PC-3 (cell line): ENCODE results near the gene MSRB2. TPM values are rescaled to one million over a fixed set of nuclear protein-coding genes. Genes with fewer than 3 reads are reported as not detected.

Experiments
- ATAC-seq: fragments of 200-7000 bp; cut with Tn5 transposase; 2 replicates; pipeline ENCODE4 v1.9.1; 2020; ENCODE audit warnings: mild to moderate bottlenecking, moderate library complexity
- BruUV-seq: library from RNA; stranded (reverse); fragments of 400-500 nt; replicated peaks from 2 replicates; lab custom pipeline; 2021; lab: Mats Ljungman, UMichigan
- CTCF ChIA-PET: fragments of 300-600 bp; sonication (Branson Sonifier 250); formaldehyde crosslinking; loops from one replicate; lab custom pipeline; 2022; ENCODE audit warnings: antibody characterized with exemption; lab: Charles Lee
- POLR2A ChIA-PET: fragments of 300-600 bp; sonication (Branson Sonifier 250); formaldehyde crosslinking; loops from one replicate; lab custom pipeline; 2022; ENCODE audit warnings: antibody characterized with exemption; ENCODE audit not compliant: unreplicated experiment; lab: Charles Lee
- DNase-seq: peaks from one replicate; pipeline ENCODE4 v3.0.0-alpha.2; 2015
- H2AFZ ChIP-seq: fragments of 300-600 bp; sonication (generic); 2 replicates; pipeline ENCODE4 v1.6.0; 2016; ENCODE audit warnings: antibody characterized with exemption, low read length
- H3F3A ChIP-seq: fragments of 300-600 bp; sonication (generic); one replicate; pipeline ENCODE4 v1.6.0; 2017; ENCODE audit warnings: antibody characterized with exemption, low read length, control low read depth, mild to moderate bottlenecking; ENCODE audit not compliant: unreplicated experiment
- H3K27ac ChIP-seq: fragments of 300-600 bp; sonication (generic); 2 replicates; pipeline ENCODE4 v1.5.1; 2016; ENCODE audit warnings: mild to moderate bottlenecking, low read length
- H3K27me3 ChIP-seq: fragments of 300-600 bp; sonication (generic); 2 replicates; pipeline ENCODE4 v1.6.1; 2016; ENCODE audit warnings: low read length, mixed read lengths
- H3K36me3 ChIP-seq: fragments of 300-600 bp; sonication (generic); 2 replicates; pipeline ENCODE4 v1.6.1; 2016; ENCODE audit warnings: low read depth, mixed run types, low read length, mixed read lengths
- H3K4me1 ChIP-seq: fragments of 300-600 bp; sonication (generic); 2 replicates; pipeline ENCODE4 v1.5.1; 2016; ENCODE audit warnings: low read length; ENCODE audit not compliant: insufficient read depth
- H3K4me2 ChIP-seq: fragments of 300-600 bp; sonication (generic); 2 replicates; pipeline ENCODE4 v1.6.0; 2016; ENCODE audit warnings: low read length
- H3K4me3 ChIP-seq: fragments of 300-600 bp; sonication (generic); 2 replicates; pipeline ENCODE4 v1.5.1; 2016; ENCODE audit warnings: mild to moderate bottlenecking, low read length, mixed read lengths
- H3K79me2 ChIP-seq: fragments of 300-600 bp; sonication (generic); 2 replicates; pipeline ENCODE4 v1.6.1; 2017; ENCODE audit warnings: low read length, mixed read lengths
- H3K9ac ChIP-seq: fragments of 300-600 bp; sonication (generic); 2 replicates; pipeline ENCODE4 v1.6.0; 2016; ENCODE audit warnings: mild to moderate bottlenecking, low read length
- H3K9me2 ChIP-seq: fragments of 300-600 bp; sonication (generic); replicated peaks from 2 replicates; pipeline ENCODE4 v1.6.1; 2016; ENCODE audit warnings: mixed run types, low read length, mixed read lengths
- H3K9me3 ChIP-seq: fragments of 300-600 bp; sonication (generic); 2 replicates; pipeline ENCODE4 v1.6.1; 2016; ENCODE audit warnings: low read length, mixed read lengths
- H4K20me1 ChIP-seq: fragments of 300-600 bp; sonication (generic); 2 replicates; pipeline ENCODE4 v1.6.1; 2016; ENCODE audit warnings: low read length, mixed read lengths
- EZH2 ChIP-seq: fragments of 300-600 bp; sonication (generic); IDR thresholded peaks from one replicate; pipeline ENCODE4 v1.6.1; 2017; ENCODE audit warnings: antibody characterized with exemption, mild to moderate bottlenecking, low read length; ENCODE audit not compliant: unreplicated experiment
- EZH2phosphoT487 ChIP-seq: fragments of 300-600 bp; sonication (generic); IDR thresholded peaks from 2 replicates; pipeline ENCODE4 v1.6.1; 2018; ENCODE audit warnings: mild to moderate bottlenecking, antibody characterized with exemption, low read length, borderline replicate concordance
- intact Hi-C: fragments of 100-400 bp; cut with micrococcal nuclease; formaldehyde crosslinking; loops from 2 replicates; pipeline ENCODE4 v1.9.0; 2023
- total RNA-seq: library from RNA; depleted of rRNA; stranded (reverse); fragments of >200 nt; gene quantifications from 2 replicates; pipeline ENCODE4 v1.2.3, GENCODE V29; 2014
- TF ChIP-seq, protein P1 (sequence below): fragments of 300-600 bp; sonication (generic); conservative IDR thresholded peaks from 2 replicates; pipeline ENCODE4 v1.5.1; 2017; ENCODE audit warnings: antibody characterized with exemption, low read depth, mild to moderate bottlenecking, low read length

The MSRB2 gene
- total RNA-seq, 1 experiment from 2014 or later = 14.3 TPM

DNA sequence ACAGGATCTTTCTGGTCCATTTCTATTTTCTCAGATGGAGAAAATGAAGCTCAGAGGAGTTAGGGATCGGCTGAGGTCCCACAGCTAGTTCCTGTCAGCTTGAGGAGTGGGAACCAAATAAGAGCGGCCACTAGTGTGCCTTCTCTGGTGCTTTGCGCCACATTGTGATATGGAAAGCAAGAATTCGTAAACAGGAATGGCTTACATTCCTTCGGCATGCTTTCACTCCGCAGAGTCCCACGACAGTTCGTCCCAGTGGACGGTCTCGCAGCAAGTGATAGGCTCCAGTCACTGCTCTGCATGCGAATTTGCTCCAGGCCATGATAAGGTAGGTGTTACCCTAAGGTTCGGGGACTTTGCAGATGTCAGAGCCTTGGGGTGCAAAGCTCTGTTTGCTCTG is 55.2 kb downstream of the MSRB2 start:
- Histone ChIP-seq H2AFZ (no peak overlapping the region), H3F3A (no peaks in the 10 kb centered on the region), H3K4me2 (no peak overlapping the region), H3K79me2 (no peaks in the 10 kb centered on the region), H3K9me2 (no peaks in the 10 kb centered on the region), H3K36me3 (no peaks in the 10 kb centered on the region), H3K27me3 (no peaks in the 10 kb centered on the region), H3K4me3 (no peak overlapping the region), H3K9me3 (no peaks in the 10 kb centered on the region), H4K20me1 (no peaks in the 10 kb centered on the region), H3K27ac (no peak overlapping the region), H3K9ac (no peak overlapping the region), H3K4me1 (no peaks in the 10 kb centered on the region)
- BruUV-seq = no TSS peak
- DNase-seq (no peak), ATAC-seq (no peak)
- ChIA-PET CTCF (no interaction called here), POLR2A (no interaction called here)
- intact Hi-C loops = no loop called here
- TF ChIP-seq EZH2phosphoT487 (no peak), EZH2 (no peak)
- TF ChIP-seq, protein P1, sequence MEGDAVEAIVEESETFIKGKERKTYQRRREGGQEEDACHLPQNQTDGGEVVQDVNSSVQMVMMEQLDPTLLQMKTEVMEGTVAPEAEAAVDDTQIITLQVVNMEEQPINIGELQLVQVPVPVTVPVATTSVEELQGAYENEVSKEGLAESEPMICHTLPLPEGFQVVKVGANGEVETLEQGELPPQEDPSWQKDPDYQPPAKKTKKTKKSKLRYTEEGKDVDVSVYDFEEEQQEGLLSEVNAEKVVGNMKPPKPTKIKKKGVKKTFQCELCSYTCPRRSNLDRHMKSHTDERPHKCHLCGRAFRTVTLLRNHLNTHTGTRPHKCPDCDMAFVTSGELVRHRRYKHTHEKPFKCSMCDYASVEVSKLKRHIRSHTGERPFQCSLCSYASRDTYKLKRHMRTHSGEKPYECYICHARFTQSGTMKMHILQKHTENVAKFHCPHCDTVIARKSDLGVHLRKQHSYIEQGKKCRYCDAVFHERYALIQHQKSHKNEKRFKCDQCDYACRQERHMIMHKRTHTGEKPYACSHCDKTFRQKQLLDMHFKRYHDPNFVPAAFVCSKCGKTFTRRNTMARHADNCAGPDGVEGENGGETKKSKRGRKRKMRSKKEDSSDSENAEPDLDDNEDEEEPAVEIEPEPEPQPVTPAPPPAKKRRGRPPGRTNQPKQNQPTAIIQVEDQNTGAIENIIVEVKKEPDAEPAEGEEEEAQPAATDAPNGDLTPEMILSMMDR = no peak

DNA sequence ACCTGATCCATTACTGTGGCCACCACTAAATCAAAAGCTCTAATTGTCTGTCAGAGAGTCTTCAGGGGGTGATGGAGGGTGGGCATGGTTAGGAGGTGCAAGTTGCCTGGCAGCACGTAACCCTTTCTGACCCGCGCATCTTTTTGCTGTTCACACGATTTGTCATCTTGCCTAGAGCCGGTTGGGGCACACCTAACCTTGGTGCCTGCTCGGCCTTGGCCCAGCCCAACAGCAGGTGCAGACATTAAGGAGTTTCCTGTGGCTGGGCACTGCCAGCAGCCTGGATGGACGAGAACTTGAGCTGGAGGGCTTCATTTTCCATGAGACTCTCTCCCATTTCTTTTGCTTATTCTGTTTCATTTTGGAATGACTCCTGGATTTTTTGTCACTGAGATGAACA is 55.7 kb downstream of the MSRB2 start:
- BruUV-seq = no TSS peak

DNA sequence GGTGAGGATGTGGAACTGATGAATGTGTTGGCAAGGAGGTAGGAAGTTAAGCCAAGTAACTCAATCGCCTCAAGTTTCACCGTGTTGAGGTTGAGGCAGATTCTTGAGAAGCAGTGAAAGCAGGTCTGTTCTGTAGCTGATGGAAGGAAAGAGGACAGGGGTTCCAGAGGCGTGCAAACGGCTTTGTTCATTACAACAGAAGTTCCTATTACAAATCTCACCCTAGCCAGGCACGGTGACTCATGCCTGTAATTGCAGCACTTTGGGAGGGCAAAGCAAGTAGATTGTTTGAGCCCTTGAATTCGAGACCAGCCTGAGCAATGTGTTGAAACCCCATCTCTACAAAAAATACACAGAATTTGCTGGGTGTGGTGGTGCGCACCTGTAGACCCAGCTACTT is 59.8 kb downstream of the MSRB2 start:
- intact Hi-C loops = no loop called here
- CTCF ChIA-PET = no interaction called here

More for the DNA sequence above, 55.7 kb downstream of the MSRB2 start:
- H3K9me3 ChIP-seq = no peaks in the 10 kb centered on the region
- H3K79me2 ChIP-seq = no peaks in the 10 kb centered on the region
- H3K4me3 ChIP-seq = no peak overlapping the region
- H3K4me2 ChIP-seq = no peak overlapping the region
- H3K36me3 ChIP-seq = no peaks in the 10 kb centered on the region
- H4K20me1 ChIP-seq = no peaks in the 10 kb centered on the region
- TF ChIP-seq, protein P1 = no peak
- TF ChIP-seq EZH2phosphoT487 (no peak), EZH2 (no peak)
- CTCF ChIA-PET = no interaction called here
- POLR2A ChIA-PET = interaction anchor here (0.5 kb wide), 1 partner anchor 1707 kb away, joined by 3 read pairs; no protein-coding TSS in a partner anchor
- ATAC-seq = no peak
- H3K27me3 ChIP-seq = no peaks in the 10 kb centered on the region
- H3K4me1 ChIP-seq = no peaks in the 10 kb centered on the region
- no peak overlapping the region for H2AFZ ChIP-seq
- no peak overlapping the region for H3K9ac ChIP-seq
- H3K9me2 ChIP-seq = no peaks in the 10 kb centered on the region
- no peak overlapping the region for H3K27ac ChIP-seq
- intact Hi-C loops = no loop called here
- no peak for DNase-seq
- H3F3A ChIP-seq = no peaks in the 10 kb centered on the region

More for the DNA sequence above, 59.8 kb downstream of the MSRB2 start:
- DNase-seq (no peak), ATAC-seq (no peak)
- Histone ChIP-seq H3K27ac (no peak overlapping the region), H3F3A (no peaks in the 10 kb centered on the region), H3K9ac (no peak overlapping the region), H3K9me3 (no peaks in the 10 kb centered on the region), H3K27me3 (no peaks in the 10 kb centered on the region; the same call in 1 of the 2 replicates), H3K36me3 (no peaks in the 10 kb centered on the region; the same call in 1 of the 2 replicates), H4K20me1 (no peaks in the 10 kb centered on the region), H3K79me2 (no peaks in the 10 kb centered on the region), H3K9me2 (no peaks in the 10 kb centered on the region), H2AFZ (no peak overlapping the region), H3K4me2 (no peak overlapping the region), H3K4me1 (0 out of 2 replicates have a peak, but pooled peaks cover 3% of the 10 kb centered on the region), H3K4me3 (no peak overlapping the region)
- no TSS peak for BruUV-seq
- POLR2A ChIA-PET = no interaction called here
- TF ChIP-seq, protein P1 = no peak
- TF ChIP-seq EZH2phosphoT487 = no peak
- TF ChIP-seq EZH2 = no peak
